Endothelial cell of umbilical vein (primary cell): ENCODE data around the gene MYMX. TPM values are rescaled to one million over a fixed set of nuclear protein-coding genes. Genes with fewer than 3 reads are reported as not detected.
A peak's percentile ranks its signal among the peaks of the same experiment; 100 is the strongest.

ENCODE experiments used
- BruUV-seq: library from RNA; stranded (reverse); fragments of 400-500 nt; replicated peaks from 2 replicates; lab custom pipeline; 2021; lab: Mats Ljungman, UMichigan
- CTCF ChIA-PET: fragments of 300-600, 350-600 bp; sonication (Branson Sonifier 250); formaldehyde crosslinking; loops from one replicate; lab custom pipeline; 2021; ENCODE audit warnings: antibody characterized with exemption, inconsistent platforms; lab: Charles Lee
- POLR2A ChIA-PET: fragments of 300-600, 350-600 bp; sonication (Branson Sonifier 250); formaldehyde crosslinking; loops from one replicate; lab custom pipeline; 2021; ENCODE audit warnings: antibody characterized with exemption, inconsistent platforms; lab: Charles Lee
- DNase-seq: peaks from one replicate; pipeline ENCODE4 v3.0.0-alpha.2; 2011; ENCODE audit warnings: low read depth, low spot score
- FAIRE-seq: peaks from 2 replicates; lab custom pipeline; 2011; peaks lifted over from hg19 to GRCh38; lab: Jason Lieb, UNC
- H2AFZ ChIP-seq: 2 replicates; pipeline ENCODE4 v1.6.0; 2012; ENCODE audit warnings: low read depth, low read length, control low read depth, inconsistent platforms
- H3K27ac ChIP-seq: 2 replicates; pipeline ENCODE4 v1.5.1; 2011; ENCODE audit warnings: low read depth, mild to moderate bottlenecking, control low read depth, low read length, moderate library complexity; ENCODE audit not compliant: insufficient read depth
- H3K27me3 ChIP-seq, 2 experiments: 2 replicates each; pipeline versions ENCODE4 v1.6.0 to v1.6.1; 2011; ENCODE audit warnings: low read length in 2 of 2, mixed read lengths in 1 of 2; ENCODE audit not compliant: control insufficient read depth in 2 of 2, insufficient read depth in 2 of 2
- H3K36me3 ChIP-seq, 2 experiments: 2 replicates in 1 of 2; 3 replicates in 1 of 2; pipeline ENCODE4 v1.5.1; 2011; ENCODE audit warnings: low read length in 2 of 2, mild to moderate bottlenecking in 1 of 2, moderate library complexity in 1 of 2; ENCODE audit not compliant: control insufficient read depth in 2 of 2, insufficient read depth in 2 of 2; ENCODE audit errors: extremely low read depth in 1 of 2
- H3K4me1 ChIP-seq: 3 replicates; pipeline ENCODE4 v1.5.1; 2011; ENCODE audit warnings: mild to moderate bottlenecking, low read length; ENCODE audit not compliant: control insufficient read depth, insufficient read depth; ENCODE audit errors: extremely low read depth
- H3K4me2 ChIP-seq: 2 replicates; pipeline ENCODE4 v1.6.1; 2011; ENCODE audit warnings: low read length, control low read depth, mixed read lengths; ENCODE audit not compliant: insufficient read depth
- H3K4me3 ChIP-seq, 3 experiments: fragments of 200-600 bp in 1 of 3; sonication (generic), shearing (Covaris generic) in 1 of 3; replicated peaks in 1 of 3; 2 replicates each; pipeline ENCODE4 v1.5.1; 2011 to 2016; ENCODE audit warnings: control low read depth in 3 of 3, low read length in 3 of 3, mild to moderate bottlenecking in 2 of 3, inconsistent platforms in 1 of 3, low read depth in 1 of 3, moderate library complexity in 1 of 3; ENCODE audit not compliant: insufficient read depth in 1 of 3
- H3K79me2 ChIP-seq: 2 replicates; pipeline ENCODE4 v1.6.0; 2012; ENCODE audit warnings: low read length, inconsistent platforms; ENCODE audit not compliant: control insufficient read depth, insufficient read depth
- H3K9ac ChIP-seq: replicated peaks from 2 replicates; pipeline ENCODE3; 2011; ENCODE audit warnings: low read length, control low read depth; ENCODE audit not compliant: insufficient read depth; ENCODE audit errors: extremely low read depth
- H3K9me1 ChIP-seq: replicated peaks from 3 replicates; pipeline ENCODE4 v1.6.0; 2011; ENCODE audit warnings: mild to moderate bottlenecking, low read length; ENCODE audit not compliant: control insufficient read depth, insufficient read depth; ENCODE audit errors: extremely low read depth
- H3K9me3 ChIP-seq: replicated peaks from 2 replicates; pipeline ENCODE4 v1.5.1; 2012; ENCODE audit warnings: low read length, inconsistent platforms; ENCODE audit not compliant: control insufficient read depth, insufficient read depth
- H4K20me1 ChIP-seq: replicated peaks from 2 replicates; pipeline ENCODE3; 2011; ENCODE audit warnings: mild to moderate bottlenecking, low read length; ENCODE audit not compliant: control insufficient read depth, insufficient read depth; ENCODE audit errors: extremely low read depth
- CTCF ChIP-seq, 2 donors: IDR thresholded peaks; 1 replicate in 1 of 2; 2 replicates in 1 of 2; pipeline ENCODE4 v1.5.1; 2011; ENCODE audit warnings: low read length in 2 of 2, mild to moderate bottlenecking in 2 of 2, moderate library complexity in 2 of 2, control low read depth in 1 of 2, inconsistent platforms in 1 of 2, low read depth in 1 of 2; ENCODE audit not compliant: insufficient read depth in 1 of 2; ENCODE audit errors: extremely low read depth in 1 of 2
- FOS ChIP-seq: IDR thresholded peaks from 2 replicates; pipeline ENCODE4 v1.6.1; 2011; ENCODE audit warnings: mild to moderate bottlenecking, low read length, moderate library complexity, borderline replicate concordance; ENCODE audit not compliant: insufficient read depth
- MAX ChIP-seq: IDR thresholded peaks from 2 replicates; pipeline ENCODE4 v1.6.1; 2011; ENCODE audit not compliant: insufficient read depth, insufficient read length
- POLR2AphosphoS5 ChIP-seq: IDR thresholded peaks from 2 replicates; pipeline ENCODE4 v1.6.1; 2012; ENCODE audit warnings: low read depth, mild to moderate bottlenecking, control low read depth, low read length, moderate library complexity; ENCODE audit not compliant: insufficient read depth
- dilution Hi-C: fragments of 300-500 bp; cut with MboI; formaldehyde crosslinking; loops from one replicate; pipeline ENCODE4 v1.15.0; 2019; ENCODE audit warnings: low sequenced_read_pairs; ENCODE audit not compliant: extremely low pct_ligation_motif_present
- intact Hi-C: fragments of 100-400 bp; cut with micrococcal nuclease; formaldehyde crosslinking; loops from one replicate; pipeline ENCODE4 v1.10.0; 2022
- polyA plus RNA-seq, 4 experiments: library from polyadenylated mRNA; depleted of rRNA in 3 of 4; stranded (reverse) in 3 of 4; unstranded in 1 of 4; fragments of >200 nt; gene quantifications; 2 replicates each; pipeline versions ENCODE4 v1.2.1 to v1.2.3, GENCODE V29; 2011 to 2012; ENCODE audit warnings: missing spikeins in 1 of 4
- total RNA-seq: library from RNA; stranded (reverse); gene quantifications from 2 replicates; pipeline ENCODE4 v1.2.3, GENCODE V29; 2021

MYMX gene
- total and polyA plus RNA-seq, 2 donors (not counting 3 experiments of a cell fraction or from before 2014, with no cell fraction given): 0.18 TPM; not detected in 1

- H2AFZ ChIP-seq: peak overlapping the region; percentile 77
- peak overlapping the region; percentile 93 for H3K9ac ChIP-seq
- H3K4me3 ChIP-seq: peak overlapping the region; percentile 54 to 85 (median 76)
- intact Hi-C loops (loop anchor here (1.0 to 2.0 kb wide), 2 partner anchors 8 to 67 kb away; no protein-coding TSS in a partner anchor), dilution Hi-C loops (no loop called here)
- ChIA-PET CTCF (interaction anchor here (1.0 to 5.4 kb wide), 10 partner anchors 9 to 150 kb away, joined by 4 to 38 read pairs (median 6); partner anchors contain the start of genes SLC29A1 and SLC35B2), POLR2A (interaction anchor here (0.6 to 3.1 kb wide), 20 partner anchors 9 to 147 kb away, joined by 3 to 49 read pairs (median 4); partner anchors contain the start of genes MRPL14, MYMX, SLC29A1 and SLC35B2)
- H4K20me1 ChIP-seq: peaks cover 7% of the 10 kb centered on the region
- TF ChIP-seq MAX (no peak), CTCF (IDR thresholded peaks at IDR 0.05; ENCODE audit: extremely low read depth in 1 of 2, insufficient read depth in 1 of 2, low read depth in 1 of 2, low read length in 2 of 2) (peak; percentile 17 to 49), FOS (no peak), POLR2AphosphoS5 (peak; percentile 66)
- H3K79me2 ChIP-seq: peaks cover 42% of the 10 kb centered on the region
- peaks cover 26% of the 10 kb centered on the region for H3K4me1 ChIP-seq
- H3K4me2 ChIP-seq: peak overlapping the region; percentile 64
- BruUV-seq: no TSS peak
- no peaks in the 10 kb centered on the region for H3K9me1 ChIP-seq
- H3K9me3 ChIP-seq: no peaks in the 10 kb centered on the region
- DNase-seq (peak; percentile 83), FAIRE-seq (peak; percentile 33)
- no peaks in the 10 kb centered on the region for H3K27me3 ChIP-seq
- H3K27ac ChIP-seq: peak overlapping the region; percentile 65
- peaks cover 17 to 19% of the 10 kb centered on the region in 2 experiments for H3K36me3 ChIP-seq
Observed at GRCh38 chr6:44245912-44246662, 29.4 kb downstream of the MYMX start.
